GM18505 (cell line): ENCODE measurements around the gene C19orf85.

Experiments used
- ATAC-seq: cut with Tn5 transposase; IDR thresholded peaks from one replicate; pipeline ENCODE4 v1.9.1; 2021; ENCODE audit not compliant: unreplicated experiment
- POLR2A ChIP-seq: IDR thresholded peaks from 4 replicates; pipeline ENCODE4 v1.6.1; 2011; ENCODE audit warnings: borderline replicate concordance; ENCODE audit not compliant: insufficient read depth, insufficient read length; ENCODE audit errors: extremely low read depth

Gene C19orf85

DNA sequence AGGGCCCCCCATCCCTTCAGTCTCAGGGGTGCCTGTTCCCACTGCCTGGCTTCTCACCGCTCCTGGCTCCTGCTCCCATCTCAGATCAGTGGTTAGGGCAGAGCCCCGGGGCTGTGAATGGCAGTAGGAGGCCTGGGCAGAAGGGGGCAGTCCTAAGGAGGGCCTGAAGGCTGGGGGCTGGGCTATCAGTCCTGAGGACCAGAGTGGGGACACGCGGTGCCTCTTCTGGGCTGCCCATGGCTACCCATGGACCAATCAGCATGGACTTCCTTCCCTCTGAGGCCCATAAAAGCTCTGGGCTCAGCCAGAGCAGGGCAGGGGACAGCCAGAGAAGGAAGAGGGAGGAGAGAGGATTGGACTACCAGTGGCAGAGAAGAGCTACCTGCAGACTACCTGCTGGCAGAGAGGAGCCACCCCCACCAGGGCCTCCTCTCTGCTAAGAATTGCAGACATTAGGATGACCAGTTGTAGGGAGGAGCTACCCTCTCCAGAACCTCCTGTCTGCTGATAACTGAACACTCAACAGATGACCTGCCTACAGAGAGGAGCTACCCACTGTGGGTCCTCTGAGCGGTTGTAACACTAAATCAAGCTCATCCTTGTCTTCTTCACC, 44.8 kb downstream of the C19orf85 start:
- TF ChIP-seq POLR2A, result no peak
- no peak for ATAC-seq

DNA sequence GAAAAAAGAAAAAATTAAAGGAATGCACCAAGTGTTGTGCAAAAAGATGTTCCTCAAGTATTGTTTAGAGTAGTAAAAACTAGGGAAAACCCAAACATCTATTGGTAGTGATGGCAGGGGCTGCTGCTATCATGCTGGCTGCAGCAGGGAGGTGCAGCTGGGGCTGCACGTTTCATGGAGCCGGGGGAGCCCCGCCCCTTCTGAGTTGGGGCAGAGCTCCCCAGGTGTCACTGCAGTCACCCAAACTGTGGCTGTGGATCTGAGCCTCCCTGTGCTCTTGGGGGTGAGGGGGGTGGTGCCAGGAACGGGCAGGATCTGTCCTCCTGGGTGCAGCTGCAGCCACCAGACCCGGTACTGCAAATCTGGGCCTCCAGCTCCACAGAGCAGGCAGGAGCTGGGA, 45.4 kb downstream of the C19orf85 start:
- no peak for ATAC-seq
- no peak for TF ChIP-seq POLR2A

DNA sequence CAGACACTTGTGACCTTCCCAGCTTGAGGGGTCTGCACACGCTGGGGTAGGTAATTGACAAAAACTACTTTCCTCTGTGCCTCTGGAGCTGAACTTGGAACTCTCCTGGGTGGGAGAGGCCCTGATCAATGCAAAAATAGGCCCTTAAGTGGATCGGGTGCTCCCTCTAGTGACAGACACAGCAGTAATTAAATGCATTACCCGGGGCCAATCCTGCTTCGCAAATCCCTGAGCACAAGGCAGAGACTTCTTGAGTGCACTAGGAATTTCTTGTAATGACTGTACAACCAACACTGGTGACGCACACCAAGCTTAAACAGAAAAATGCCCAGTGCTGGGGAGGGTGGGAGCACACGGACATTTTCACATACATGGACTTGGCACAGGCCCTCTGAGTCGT, 46.4 kb downstream of the C19orf85 start:
- no peak for TF ChIP-seq POLR2A
- ATAC-seq, result no peak
